ENCODE results near the gene TNS4. TPM values are rescaled to one million over a fixed set of nuclear protein-coding genes. Genes with fewer than 3 reads are reported as not detected.
A peak's percentile ranks its signal among the peaks of the same experiment; 100 is the strongest.

Gene TNS4
- total and polyA plus RNA-seq, 3 experiments from 2014 or later, result 0.41 to 3.1 (median 3.1) TPM

- no peaks in the 10 kb centered on the region for H3K27me3 ChIP-seq (ENCODE audit: insufficient read depth, low read length, poor library complexity, severe bottlenecking)
- Mint-ChIP-seq H3K4me1 (peaks cover 68 to 89% (median 85%) of the 10 kb centered on the region in 3 donors), H3K4me3 (no peak overlapping the region), H3K36me3 (no peaks in the 10 kb centered on the region), H3K9me3 (no peaks in the 10 kb centered on the region), H3K27ac (peak overlapping the region in 7 of 8 donors; percentile 69 to 100 (median 88)), H3K27me3 (no peaks in the 10 kb centered on the region)
- peaks cover 45% of the 10 kb centered on the region for H3K4me1 ChIP-seq (ENCODE audit: insufficient read depth, low read length)
- no peaks in the 10 kb centered on the region for H3K36me3 ChIP-seq (ENCODE audit: insufficient read depth, low read length)
- CTCF ChIA-PET, result interaction anchor here (1.6 kb wide), 1 partner anchor 49 kb away, joined by 4 read pairs; no protein-coding TSS in a partner anchor
- no peak for DNase-seq
- no peak overlapping the region for H3K27ac ChIP-seq (ENCODE audit: low read depth, low read length)
- H3K9me3 ChIP-seq (ENCODE audit: low read length), result no peaks in the 10 kb centered on the region
- no peak overlapping the region for H3K4me3 ChIP-seq (ENCODE audit: low read length)
- POLR2A ChIA-PET, result no interaction called here
These were observed 16.4 kb downstream of the TNS4 start for GRCh38 chr17:40484973-40485530.

GRCh38 chr17:40484285-40484972, 17.0 kb downstream of the TNS4 start:
- Mint-ChIP-seq H3K27me3 (no peaks in the 10 kb centered on the region), H3K9me3 (no peaks in the 10 kb centered on the region), H3K4me1 (peaks cover 70 to 89% (median 86%) of the 10 kb centered on the region in 3 donors), H3K36me3 (no peaks in the 10 kb centered on the region), H3K4me3 (no peak overlapping the region), H3K27ac (peak overlapping the region in 7 of 8 donors; percentile 67 to 100 (median 92))
- Histone ChIP-seq H3K27ac (ENCODE audit: low read depth, low read length) (no peak overlapping the region), H3K36me3 (ENCODE audit: insufficient read depth, low read length) (no peaks in the 10 kb centered on the region), H3K4me3 (ENCODE audit: low read length) (no peak overlapping the region), H3K9me3 (ENCODE audit: low read length) (no peaks in the 10 kb centered on the region), H3K4me1 (ENCODE audit: insufficient read depth, low read length) (peaks cover 46% of the 10 kb centered on the region), H3K27me3 (ENCODE audit: insufficient read depth, low read length, poor library complexity, severe bottlenecking) (no peaks in the 10 kb centered on the region)
- no peak for DNase-seq
- ChIA-PET POLR2A (interaction anchor here (0.6 kb wide), 1 partner anchor 589 kb away, joined by 3 read pairs; no protein-coding TSS in a partner anchor), CTCF (interaction anchor here (1.6 kb wide), 1 partner anchor 49 kb away, joined by 4 read pairs; no protein-coding TSS in a partner anchor)

GRCh38 chr17:40483679-40484078, 17.7 kb downstream of the TNS4 start:
- Histone ChIP-seq H3K4me3 (ENCODE audit: low read length) (no peak overlapping the region), H3K27me3 (ENCODE audit: insufficient read depth, low read length, poor library complexity, severe bottlenecking) (no peaks in the 10 kb centered on the region), H3K9me3 (ENCODE audit: low read length) (no peaks in the 10 kb centered on the region), H3K4me1 (ENCODE audit: insufficient read depth, low read length) (peaks cover 48% of the 10 kb centered on the region), H3K27ac (ENCODE audit: low read depth, low read length) (no peak overlapping the region), H3K36me3 (ENCODE audit: insufficient read depth, low read length) (no peaks in the 10 kb centered on the region)
- POLR2A ChIA-PET, result interaction anchor here (0.6 kb wide), 1 partner anchor 588 kb away, joined by 3 read pairs; no protein-coding TSS in a partner anchor
- CTCF ChIA-PET, result interaction anchor here (1.6 kb wide), 1 partner anchor 50 kb away, joined by 4 read pairs; no protein-coding TSS in a partner anchor
- peaks cover 68 to 86% (median 86%) of the 10 kb centered on the region in 3 donors for H3K4me1 Mint-ChIP-seq
- DNase-seq, result no peak
- H3K27ac Mint-ChIP-seq, result peak overlapping the region; percentile 55 to 100 (median 98)
- no peaks in the 10 kb centered on the region for H3K27me3 Mint-ChIP-seq
- H3K36me3 Mint-ChIP-seq, result peaks cover 0 to 3% (median 0%) of the 10 kb centered on the region in 3 donors
- peak overlapping the region in 2 of 7 donors; percentile 18 to 62 for H3K4me3 Mint-ChIP-seq
- peaks cover 0 to 2% (median 0%) of the 10 kb centered on the region in 5 donors for H3K9me3 Mint-ChIP-seq

GRCh38 chr17:40482722-40483121, 18.7 kb downstream of the TNS4 start:
- Histone ChIP-seq H3K4me1 (ENCODE audit: insufficient read depth, low read length) (peaks cover 57% of the 10 kb centered on the region), H3K36me3 (ENCODE audit: insufficient read depth, low read length) (no peaks in the 10 kb centered on the region), H3K4me3 (ENCODE audit: low read length) (no peak overlapping the region), H3K27me3 (ENCODE audit: insufficient read depth, low read length, poor library complexity, severe bottlenecking) (no peaks in the 10 kb centered on the region), H3K9me3 (ENCODE audit: low read length) (no peaks in the 10 kb centered on the region), H3K27ac (ENCODE audit: low read depth, low read length) (no peak overlapping the region)
- peak overlapping the region; percentile 59 to 100 (median 98) for H3K27ac Mint-ChIP-seq
- CTCF ChIA-PET, result interaction anchor here (0.6 to 1.1 kb wide), 2 partner anchors 50 to 1748 kb away, joined by 3 read pairs; no protein-coding TSS in a partner anchor
- DNase-seq, result no peak
- H3K27me3 Mint-ChIP-seq, result no peaks in the 10 kb centered on the region
- peak overlapping the region in 1 of 7 donors; percentile 15 for H3K4me3 Mint-ChIP-seq
- peaks cover 0 to 2% (median 0%) of the 10 kb centered on the region in 5 donors for H3K9me3 Mint-ChIP-seq
- peaks cover 66 to 84% (median 82%) of the 10 kb centered on the region in 3 donors for H3K4me1 Mint-ChIP-seq
- H3K36me3 Mint-ChIP-seq, result peaks cover 0 to 3% (median 0%) of the 10 kb centered on the region in 3 donors
- POLR2A ChIA-PET, result no interaction called here

GRCh38 chr17:40481106-40481505, 20.3 kb downstream of the TNS4 start:
- CTCF ChIA-PET, result interaction anchor here (1.2 to 3.4 kb wide), 5 partner anchors 15 to 79 kb away, joined by 3 to 29 read pairs (median 8); no protein-coding TSS in a partner anchor
- peaks cover 65% of the 10 kb centered on the region for H3K4me1 ChIP-seq (ENCODE audit: insufficient read depth, low read length)

GRCh38 chr17:40480501-40481003, 20.9 kb downstream of the TNS4 start:
- peaks cover 61% of the 10 kb centered on the region for H3K4me1 ChIP-seq (ENCODE audit: insufficient read depth, low read length)
- no peaks in the 10 kb centered on the region for H3K9me3 ChIP-seq (ENCODE audit: low read length)
- no peak overlapping the region for H3K4me3 ChIP-seq (ENCODE audit: low read length)
- H3K27me3 ChIP-seq (ENCODE audit: insufficient read depth, low read length, poor library complexity, severe bottlenecking), result no peaks in the 10 kb centered on the region
- Mint-ChIP-seq H3K36me3 (peaks cover 0 to 3% (median 2%) of the 10 kb centered on the region in 3 donors), H3K27me3 (peaks cover 0 to 1% of the 10 kb centered on the region in 2 donors), H3K27ac (peak overlapping the region; percentile 89 to 100 (median 99)), H3K4me1 (peaks cover 64 to 86% (median 82%) of the 10 kb centered on the region in 3 donors), H3K4me3 (peak overlapping the region; percentile 45 to 85 (median 62)), H3K9me3 (peaks cover 0 to 2% (median 0%) of the 10 kb centered on the region in 5 donors)
- ChIA-PET POLR2A (interaction anchor here (0.6 to 1.9 kb wide), 8 partner anchors 36 to 653 kb away, joined by 3 to 23 read pairs (median 6); no protein-coding TSS in a partner anchor), CTCF (interaction anchor here (0.6 to 3.4 kb wide), 6 partner anchors 15 to 126 kb away, joined by 3 to 29 read pairs (median 6); no protein-coding TSS in a partner anchor)
- peak; percentile 76 to 96 (median 91) for DNase-seq
- no peaks in the 10 kb centered on the region for H3K36me3 ChIP-seq (ENCODE audit: insufficient read depth, low read length)
- H3K27ac ChIP-seq (ENCODE audit: low read depth, low read length), result peak overlapping the region; percentile 67

More at GRCh38 chr17:40481106-40481505, 20.3 kb downstream of the TNS4 start:
- peak overlapping the region; percentile 27 for H3K4me3 ChIP-seq (ENCODE audit: low read length)
- Mint-ChIP-seq H3K4me1 (peaks cover 63 to 85% (median 83%) of the 10 kb centered on the region in 3 donors), H3K27me3 (peaks cover 0 to 1% of the 10 kb centered on the region in 2 donors), H3K9me3 (peaks cover 0 to 2% (median 0%) of the 10 kb centered on the region in 5 donors), H3K4me3 (peak overlapping the region; percentile 45 to 85 (median 62)), H3K36me3 (peaks cover 0 to 3% (median 2%) of the 10 kb centered on the region in 3 donors), H3K27ac (peak overlapping the region; percentile 89 to 100 (median 99))
- no peaks in the 10 kb centered on the region for H3K9me3 ChIP-seq (ENCODE audit: low read length)
- H3K27ac ChIP-seq (ENCODE audit: low read depth, low read length), result peak overlapping the region; percentile 67
- no peak for DNase-seq
- H3K36me3 ChIP-seq (ENCODE audit: insufficient read depth, low read length), result no peaks in the 10 kb centered on the region
- POLR2A ChIA-PET, result interaction anchor here (0.6 to 1.9 kb wide), 7 partner anchors 31 to 67 kb away, joined by 3 to 23 read pairs (median 6); no protein-coding TSS in a partner anchor
- no peaks in the 10 kb centered on the region for H3K27me3 ChIP-seq (ENCODE audit: insufficient read depth, low read length, poor library complexity, severe bottlenecking)

GRCh38 chr17:40479754-40480480, 21.5 kb downstream of the TNS4 start:
- no peak for DNase-seq
- Mint-ChIP-seq H3K27ac (peak overlapping the region; percentile 89 to 100 (median 99)), H3K4me1 (peaks cover 60 to 81% (median 76%) of the 10 kb centered on the region in 3 donors), H3K4me3 (peak overlapping the region; percentile 45 to 85 (median 62)), H3K9me3 (peaks cover 0 to 2% (median 0%) of the 10 kb centered on the region in 5 donors), H3K27me3 (peaks cover 0 to 1% of the 10 kb centered on the region in 2 donors), H3K36me3 (peaks cover 0 to 3% (median 2%) of the 10 kb centered on the region in 3 donors)
- CTCF ChIA-PET, result interaction anchor here (0.6 to 3.4 kb wide), 6 partner anchors 16 to 125 kb away, joined by 3 to 29 read pairs (median 4); no protein-coding TSS in a partner anchor
- H3K36me3 ChIP-seq (ENCODE audit: insufficient read depth, low read length), result no peaks in the 10 kb centered on the region
- H3K27me3 ChIP-seq (ENCODE audit: insufficient read depth, low read length, poor library complexity, severe bottlenecking), result no peaks in the 10 kb centered on the region
- H3K9me3 ChIP-seq (ENCODE audit: low read length), result no peaks in the 10 kb centered on the region
- peak overlapping the region; percentile 67 for H3K27ac ChIP-seq (ENCODE audit: low read depth, low read length)
- H3K4me1 ChIP-seq (ENCODE audit: insufficient read depth, low read length), result peaks cover 60% of the 10 kb centered on the region
- POLR2A ChIA-PET, result interaction anchor here (0.6 to 1.9 kb wide), 8 partner anchors 37 to 652 kb away, joined by 3 to 23 read pairs (median 6); no protein-coding TSS in a partner anchor
- H3K4me3 ChIP-seq (ENCODE audit: low read length), result peak overlapping the region; percentile 31

All from CD8-positive, alpha-beta memory T cell (primary cell).